HL-60/S4 (cell line): Measurements from ENCODE around the gene MRPL42.
"Not testable (repeated sequence)": the region's sequence is repeated elsewhere in the genome, so short reads cannot be mapped to it uniquely, and the experiment has no call there.

ENCODE experiments used
- in situ Hi-C: fragments of 300-500 bp; cut with MboI; formaldehyde crosslinking; loops from 2 replicates; pipeline ENCODE4 v1.14.3; 2022; ENCODE audit warnings: low sequenced_read_pairs

Gene MRPL42

GRCh38 chr12:93443576-93443975 lies 23.7 kb upstream of the MRPL42 start:
- in situ Hi-C loops: no loop called here

GRCh38 chr12:93447555-93448290 lies 19.6 kb upstream of the MRPL42 start:
- in situ Hi-C loops: no loop called here

GRCh38 chr12:93448796-93449195 lies 18.5 kb upstream of the MRPL42 start:
- in situ Hi-C loops: no loop called here

GRCh38 chr12:93449277-93449676 lies 18.0 kb upstream of the MRPL42 start:
- in situ Hi-C loops: no loop called here

GRCh38 chr12:93451423-93452158 lies 15.7 kb upstream of the MRPL42 start:
- in situ Hi-C loops: no loop called here

GRCh38 chr12:93453633-93454032 lies 13.7 kb upstream of the MRPL42 start:
- in situ Hi-C loops: no loop called here

- in situ Hi-C loops: no loop called here
These were observed 11.2 kb upstream of the MRPL42 start for GRCh38 chr12:93456077-93456476.

- in situ Hi-C loops: no loop called here
These were observed 8.2 kb upstream of the MRPL42 start for GRCh38 chr12:93459097-93459496.

GRCh38 chr12:93460003-93460402 lies 7.3 kb upstream of the MRPL42 start:
- in situ Hi-C loops: no loop called here

- in situ Hi-C loops: no loop called here
These were observed 6.4 kb upstream of the MRPL42 start for GRCh38 chr12:93460902-93461301.

GRCh38 chr12:93461503-93461902 lies 5.8 kb upstream of the MRPL42 start:
- in situ Hi-C loops: no loop called here

GRCh38 chr12:93465841-93466240 lies 1.5 kb upstream of the MRPL42 start:
- in situ Hi-C loops: no loop called here

- in situ Hi-C loops: no loop called here
These were observed 526 bp upstream of the MRPL42 start for GRCh38 chr12:93466625-93467350.

GRCh38 chr12:93468008-93468371 lies 676 bp downstream of the MRPL42 start:
- in situ Hi-C loops: no loop called here

- in situ Hi-C loops: no loop called here
These were observed 2.1 kb downstream of the MRPL42 start for GRCh38 chr12:93469386-93469785.

- in situ Hi-C loops: no loop called here
These were observed 9.2 kb downstream of the MRPL42 start for GRCh38 chr12:93476555-93476954.

- in situ Hi-C loops: no loop called here
These were observed 15.4 kb downstream of the MRPL42 start for GRCh38 chr12:93482721-93483120.

- in situ Hi-C loops: no loop called here
These were observed 16.0 kb downstream of the MRPL42 start for GRCh38 chr12:93483151-93483807.

- in situ Hi-C loops: no loop called here
These were observed 17.1 kb downstream of the MRPL42 start for GRCh38 chr12:93484315-93484981.

- in situ Hi-C loops: not testable (repeated sequence)
These were observed 25.5 kb downstream of the MRPL42 start for GRCh38 chr12:93492808-93493207.

- in situ Hi-C loops: no loop called here
These were observed 26.8 kb downstream of the MRPL42 start for GRCh38 chr12:93494096-93494495.
